ENCODE measurements around the gene DPP4.

DPP4 gene

DNA sequence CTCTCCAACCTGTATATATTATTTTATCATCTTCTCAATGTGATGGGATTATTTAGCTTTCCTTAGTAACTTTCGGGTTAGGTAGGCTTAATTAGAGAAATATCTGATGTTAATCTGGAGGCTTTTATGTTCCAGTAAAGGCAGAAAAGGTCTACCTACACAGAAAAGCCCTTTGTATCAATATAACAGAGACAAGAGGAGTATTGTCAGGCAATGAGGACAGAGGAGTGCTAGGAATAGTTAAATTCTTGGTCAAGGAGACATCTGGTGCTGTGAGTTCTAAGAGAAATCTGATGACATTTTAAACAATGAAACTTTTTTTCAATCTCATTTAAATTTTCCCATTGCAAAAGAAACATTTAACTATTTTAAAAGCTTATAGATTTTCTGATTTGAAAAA lies 36.1 kb downstream of the DPP4 start:
- Histone ChIP-seq H3K4me3 (ENCODE audit: low read depth, low read length) (no peak overlapping the region), H3K79me2 (ENCODE audit: control insufficient read depth, insufficient read depth, low read length, unreplicated experiment) (no peaks in the 10 kb centered on the region), H3K36me3 (ENCODE audit: insufficient read depth, low read length) (peaks cover 21% of the 10 kb centered on the region; the same call in 1 of the 2 replicates), H3K4me1 (ENCODE audit: control insufficient read depth, insufficient read depth, low read length, unreplicated experiment) (peaks cover 13% of the 10 kb centered on the region), H3K27ac (ENCODE audit: low read depth, low read length) (no peak overlapping the region), H3K27me3 (ENCODE audit: insufficient read depth, low read length) (no peaks in the 10 kb centered on the region), H2AFZ (ENCODE audit: low read length, unreplicated experiment) (no peak overlapping the region)

- H3K27me3 ChIP-seq (ENCODE audit: insufficient read depth, low read length), result no peaks in the 10 kb centered on the region
- H3K27ac ChIP-seq (ENCODE audit: low read depth, low read length), result no peak overlapping the region
- peaks cover 15% of the 10 kb centered on the region; the same call in 1 of the 2 replicates for H3K36me3 ChIP-seq (ENCODE audit: insufficient read depth, low read length)
- H3K79me2 ChIP-seq (ENCODE audit: control insufficient read depth, insufficient read depth, low read length, unreplicated experiment), result no peaks in the 10 kb centered on the region
- peaks cover 13% of the 10 kb centered on the region for H3K4me1 ChIP-seq (ENCODE audit: control insufficient read depth, insufficient read depth, low read length, unreplicated experiment)
- no peak overlapping the region for H2AFZ ChIP-seq (ENCODE audit: low read length, unreplicated experiment)
- no peak overlapping the region for H3K4me3 ChIP-seq (ENCODE audit: low read depth, low read length)
Measured at GRCh38 chr2:162037028-162037795, 36.8 kb downstream of the DPP4 start.

DNA sequence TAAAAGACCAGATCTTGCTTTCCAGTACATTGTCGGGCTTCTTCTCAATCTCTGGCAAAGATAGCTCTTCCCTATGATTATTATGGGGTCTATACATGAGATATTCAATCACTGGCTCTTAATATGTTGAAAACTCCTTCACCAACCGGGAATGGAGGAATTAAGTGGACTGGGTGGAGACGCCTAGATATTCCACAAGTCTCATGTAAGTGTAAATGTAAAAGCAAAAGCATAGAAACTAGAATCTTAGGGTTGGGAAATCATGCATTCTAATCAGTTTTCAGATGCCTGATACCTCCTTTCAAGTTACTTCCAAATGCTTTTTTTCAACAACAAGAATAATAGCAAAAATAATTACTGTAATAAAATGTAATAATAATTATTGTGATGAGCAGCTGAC lies 38.0 kb downstream of the DPP4 start:
- H3K79me2 ChIP-seq (ENCODE audit: control insufficient read depth, insufficient read depth, low read length, unreplicated experiment), result no peaks in the 10 kb centered on the region
- peaks cover 13% of the 10 kb centered on the region for H3K4me1 ChIP-seq (ENCODE audit: control insufficient read depth, insufficient read depth, low read length, unreplicated experiment)
- H3K27ac ChIP-seq (ENCODE audit: low read depth, low read length), result no peak overlapping the region
- H3K36me3 ChIP-seq (ENCODE audit: insufficient read depth, low read length), result peaks cover 15% of the 10 kb centered on the region; the same call in 1 of the 2 replicates
- no peak overlapping the region for H2AFZ ChIP-seq (ENCODE audit: low read length, unreplicated experiment)
- H3K27me3 ChIP-seq (ENCODE audit: insufficient read depth, low read length), result no peaks in the 10 kb centered on the region
- H3K4me3 ChIP-seq (ENCODE audit: low read depth, low read length), result no peak overlapping the region

DNA sequence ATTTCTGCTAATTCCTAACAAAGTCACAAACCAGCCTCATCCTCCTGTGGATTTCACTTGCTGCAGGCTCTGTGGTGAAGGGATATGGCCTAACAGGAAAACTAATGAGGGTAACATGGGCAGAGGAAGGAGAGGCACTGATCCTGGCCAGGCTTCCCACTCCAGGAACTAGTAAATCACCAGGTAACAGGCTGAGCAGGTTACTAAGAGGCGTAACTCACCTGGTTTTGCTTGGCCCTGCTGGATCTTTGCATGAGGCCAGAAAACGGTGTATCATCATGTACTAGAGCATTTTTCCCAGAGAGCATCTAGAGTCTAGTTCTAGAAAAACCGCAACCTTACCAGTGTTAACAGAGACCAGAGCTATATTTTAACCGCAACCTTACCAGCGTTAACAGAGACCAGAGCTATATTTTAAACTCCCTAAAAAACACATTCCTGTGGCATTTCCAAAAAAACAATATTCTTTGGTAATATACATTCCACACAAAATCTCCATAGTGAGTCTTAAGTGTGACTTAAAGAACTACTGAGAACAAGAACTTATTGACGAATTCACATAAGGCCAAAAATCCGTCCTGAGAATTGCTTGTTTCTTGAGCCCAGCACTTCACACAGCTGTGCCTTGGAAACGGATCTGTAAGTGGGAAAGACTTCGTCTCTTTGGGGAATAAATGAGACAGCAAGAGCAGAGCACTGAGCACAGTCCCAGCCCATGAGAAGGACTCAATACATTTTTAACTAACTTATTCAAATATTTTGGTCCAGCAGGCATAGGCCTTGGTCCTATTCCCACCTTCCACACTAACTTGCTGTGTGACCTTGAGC lies 43.4 kb downstream of the DPP4 start:
- H3K4me1 ChIP-seq (ENCODE audit: control insufficient read depth, insufficient read depth, low read length, unreplicated experiment), result peaks cover 41% of the 10 kb centered on the region
- H3K27ac ChIP-seq (ENCODE audit: low read depth, low read length), result no peak overlapping the region
- H3K79me2 ChIP-seq (ENCODE audit: control insufficient read depth, insufficient read depth, low read length, unreplicated experiment), result no peaks in the 10 kb centered on the region
- no peaks in the 10 kb centered on the region for H3K27me3 ChIP-seq (ENCODE audit: insufficient read depth, low read length)
- H3K4me3 ChIP-seq (ENCODE audit: low read depth, low read length), result no peak overlapping the region
- peaks cover 5% of the 10 kb centered on the region; the same call in 1 of the 2 replicates for H3K36me3 ChIP-seq (ENCODE audit: insufficient read depth, low read length)
- no peak overlapping the region for H2AFZ ChIP-seq (ENCODE audit: low read length, unreplicated experiment)

GRCh38 chr2:162029287-162029901 lies 44.6 kb downstream of the DPP4 start:
- Histone ChIP-seq H3K4me1 (ENCODE audit: control insufficient read depth, insufficient read depth, low read length, unreplicated experiment) (peaks cover 51% of the 10 kb centered on the region), H2AFZ (ENCODE audit: low read length, unreplicated experiment) (no peak overlapping the region), H3K27ac (ENCODE audit: low read depth, low read length) (0 out of 2 replicates have a peak overlapping the region, but pooled peaks have one; percentile 9), H3K36me3 (ENCODE audit: insufficient read depth, low read length) (peaks cover 12% of the 10 kb centered on the region; the same call in 1 of the 2 replicates), H3K79me2 (ENCODE audit: control insufficient read depth, insufficient read depth, low read length, unreplicated experiment) (no peaks in the 10 kb centered on the region), H3K4me3 (ENCODE audit: low read depth, low read length) (no peak overlapping the region), H3K27me3 (ENCODE audit: insufficient read depth, low read length) (no peaks in the 10 kb centered on the region)

GRCh38 chr2:162028511-162028910 lies 45.5 kb downstream of the DPP4 start:
- Histone ChIP-seq H3K4me1 (ENCODE audit: control insufficient read depth, insufficient read depth, low read length, unreplicated experiment) (peaks cover 51% of the 10 kb centered on the region), H3K79me2 (ENCODE audit: control insufficient read depth, insufficient read depth, low read length, unreplicated experiment) (no peaks in the 10 kb centered on the region), H3K27ac (ENCODE audit: low read depth, low read length) (no peak overlapping the region), H3K4me3 (ENCODE audit: low read depth, low read length) (no peak overlapping the region), H3K27me3 (ENCODE audit: insufficient read depth, low read length) (no peaks in the 10 kb centered on the region), H2AFZ (ENCODE audit: low read length, unreplicated experiment) (no peak overlapping the region), H3K36me3 (ENCODE audit: insufficient read depth, low read length) (peaks cover 16% of the 10 kb centered on the region; the same call in 1 of the 2 replicates)

DNA sequence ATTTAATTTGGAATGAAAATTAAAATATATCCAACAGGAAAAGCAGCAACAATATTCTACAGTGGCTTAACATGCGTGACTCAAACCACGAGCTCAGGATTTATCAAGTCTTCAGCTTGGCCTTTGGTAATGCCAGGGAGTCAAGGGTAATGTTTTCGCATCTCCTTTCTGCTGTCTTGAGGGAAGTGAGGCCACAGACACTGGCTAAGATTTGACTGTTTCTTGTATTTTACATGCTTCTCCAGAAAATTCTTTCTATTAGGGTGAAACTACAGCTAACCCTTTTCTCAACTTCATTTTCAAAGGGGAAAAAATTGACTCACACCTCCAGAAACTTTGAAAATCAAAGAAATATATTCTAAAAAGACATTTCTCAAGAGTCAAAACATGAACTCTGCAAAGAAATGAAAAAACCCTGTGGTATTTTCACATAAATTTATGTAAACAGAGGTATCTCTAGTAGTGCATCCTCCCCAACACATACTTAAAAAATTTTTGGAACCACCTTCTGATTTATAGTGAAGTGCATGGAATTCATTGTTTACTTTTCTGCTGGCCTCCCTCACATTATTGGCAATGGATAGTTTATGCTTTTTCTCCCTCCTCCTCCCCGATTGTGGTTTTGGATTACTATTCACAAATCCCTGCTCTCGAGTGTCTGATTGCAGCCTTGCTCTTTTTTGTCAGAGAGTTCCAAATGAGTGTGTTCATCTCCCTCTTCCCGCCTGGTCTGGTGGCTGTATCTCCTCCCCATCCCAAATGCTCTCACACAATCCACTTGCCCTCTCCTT lies 48.7 kb downstream of the DPP4 start:
- H3K4me1 ChIP-seq (ENCODE audit: control insufficient read depth, insufficient read depth, low read length, unreplicated experiment), result peaks cover 62% of the 10 kb centered on the region
- H3K27ac ChIP-seq (ENCODE audit: low read depth, low read length), result no peak overlapping the region
- no peak overlapping the region for H2AFZ ChIP-seq (ENCODE audit: low read length, unreplicated experiment)
- H3K79me2 ChIP-seq (ENCODE audit: control insufficient read depth, insufficient read depth, low read length, unreplicated experiment), result no peaks in the 10 kb centered on the region
- no peak overlapping the region for H3K4me3 ChIP-seq (ENCODE audit: low read depth, low read length)
- no peaks in the 10 kb centered on the region for H3K27me3 ChIP-seq (ENCODE audit: insufficient read depth, low read length)
- H3K36me3 ChIP-seq (ENCODE audit: insufficient read depth, low read length), result peaks cover 22% of the 10 kb centered on the region; the same call in 1 of the 2 replicates

GRCh38 chr2:162022290-162022945 lies 51.6 kb downstream of the DPP4 start:
- H2AFZ ChIP-seq (ENCODE audit: low read length, unreplicated experiment), result no peak overlapping the region
- peaks cover 22% of the 10 kb centered on the region; the same call in 1 of the 2 replicates for H3K36me3 ChIP-seq (ENCODE audit: insufficient read depth, low read length)
- H3K27ac ChIP-seq (ENCODE audit: low read depth, low read length), result no peak overlapping the region
- no peaks in the 10 kb centered on the region for H3K27me3 ChIP-seq (ENCODE audit: insufficient read depth, low read length)
- no peak overlapping the region for H3K4me3 ChIP-seq (ENCODE audit: low read depth, low read length)
- peaks cover 35% of the 10 kb centered on the region for H3K4me1 ChIP-seq (ENCODE audit: control insufficient read depth, insufficient read depth, low read length, unreplicated experiment)
- no peaks in the 10 kb centered on the region for H3K79me2 ChIP-seq (ENCODE audit: control insufficient read depth, insufficient read depth, low read length, unreplicated experiment)

DNA sequence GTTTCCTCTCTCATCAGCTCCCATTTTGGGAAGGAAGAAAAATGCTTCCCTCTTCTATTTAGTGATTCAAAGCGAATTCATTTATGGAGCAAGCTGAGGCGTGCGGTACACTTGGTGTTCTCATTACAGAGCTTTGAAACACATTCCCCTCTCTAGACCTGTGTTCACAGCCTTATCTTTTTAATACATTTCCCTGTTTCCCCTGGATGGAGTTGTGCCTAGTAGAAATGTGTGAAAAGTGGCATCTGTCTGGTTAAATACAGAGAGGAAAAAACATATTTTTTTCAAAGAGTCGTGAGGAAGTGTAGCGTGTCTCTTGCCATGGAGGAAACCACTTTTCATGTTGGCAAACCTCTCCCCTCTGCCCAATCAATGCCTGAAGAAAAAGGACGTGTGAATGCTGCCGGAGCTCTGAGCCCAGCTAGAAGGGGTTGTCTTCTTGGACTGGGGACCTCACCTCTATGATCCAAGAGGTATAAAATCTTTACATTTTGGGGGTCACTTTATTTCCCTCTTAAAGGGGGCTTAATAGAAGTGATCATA lies 52.4 kb downstream of the DPP4 start:
- Histone ChIP-seq H3K4me1 (ENCODE audit: control insufficient read depth, insufficient read depth, low read length, unreplicated experiment) (peaks cover 32% of the 10 kb centered on the region), H3K4me3 (ENCODE audit: low read depth, low read length) (no peak overlapping the region), H3K36me3 (ENCODE audit: insufficient read depth, low read length) (peaks cover 25% of the 10 kb centered on the region; the same call in 1 of the 2 replicates), H2AFZ (ENCODE audit: low read length, unreplicated experiment) (no peak overlapping the region), H3K27me3 (ENCODE audit: insufficient read depth, low read length) (no peaks in the 10 kb centered on the region), H3K27ac (ENCODE audit: low read depth, low read length) (no peak overlapping the region), H3K79me2 (ENCODE audit: control insufficient read depth, insufficient read depth, low read length, unreplicated experiment) (no peaks in the 10 kb centered on the region)
